Large intestine (tissue), 3 donors: Measurements from ENCODE around the gene CDIPT. TPM values are rescaled to one million over a fixed set of nuclear protein-coding genes. Genes with fewer than 3 reads are reported as not detected.

Source experiments
- DNase-seq, 2 donors: peaks; one replicate each; pipeline versions ENCODE4 v3.0.0 to v3.0.0-alpha.2; 2013
- H3K27ac ChIP-seq: one replicate; pipeline ENCODE4 v1.5.1; 2013; ENCODE audit warnings: low read length
- H3K27me3 ChIP-seq: 2 replicates; pipeline ENCODE4 v1.6.1; 2013; ENCODE audit warnings: low read length; ENCODE audit not compliant: control insufficient read depth, insufficient read depth
- H3K36me3 ChIP-seq: 2 replicates; pipeline ENCODE4 v1.6.1; 2013; ENCODE audit warnings: low read length; ENCODE audit not compliant: control insufficient read depth, insufficient read depth
- H3K4me1 ChIP-seq: one replicate; pipeline ENCODE4 v1.6.1; 2013; ENCODE audit warnings: low read length; ENCODE audit not compliant: control insufficient read depth, insufficient read depth
- H3K4me3 ChIP-seq: one replicate; pipeline ENCODE4 v1.5.1; 2013; ENCODE audit warnings: low read length
- H3K9me3 ChIP-seq: one replicate; pipeline ENCODE4 v1.6.1; 2013; ENCODE audit warnings: mild to moderate bottlenecking, low read depth, low read length, moderate library complexity; ENCODE audit not compliant: control insufficient read depth
- WGBS: methylation state at CpG from one replicate; pipeline ENCODE4 v1.1.5; 2013; ENCODE audit warnings: low lambda C conversion rate; ENCODE audit not compliant: insufficient coverage; 5-methylcytosine and 5-hydroxymethylcytosine counted together
- polyA plus RNA-seq: library from polyadenylated mRNA; unstranded; fragments of 120-200 nt; gene quantifications from one replicate; pipeline ENCODE4 v1.2.1, GENCODE V29; 2013

The CDIPT gene
- polyA plus RNA-seq, 1 donor = 68.7 TPM

DNA sequence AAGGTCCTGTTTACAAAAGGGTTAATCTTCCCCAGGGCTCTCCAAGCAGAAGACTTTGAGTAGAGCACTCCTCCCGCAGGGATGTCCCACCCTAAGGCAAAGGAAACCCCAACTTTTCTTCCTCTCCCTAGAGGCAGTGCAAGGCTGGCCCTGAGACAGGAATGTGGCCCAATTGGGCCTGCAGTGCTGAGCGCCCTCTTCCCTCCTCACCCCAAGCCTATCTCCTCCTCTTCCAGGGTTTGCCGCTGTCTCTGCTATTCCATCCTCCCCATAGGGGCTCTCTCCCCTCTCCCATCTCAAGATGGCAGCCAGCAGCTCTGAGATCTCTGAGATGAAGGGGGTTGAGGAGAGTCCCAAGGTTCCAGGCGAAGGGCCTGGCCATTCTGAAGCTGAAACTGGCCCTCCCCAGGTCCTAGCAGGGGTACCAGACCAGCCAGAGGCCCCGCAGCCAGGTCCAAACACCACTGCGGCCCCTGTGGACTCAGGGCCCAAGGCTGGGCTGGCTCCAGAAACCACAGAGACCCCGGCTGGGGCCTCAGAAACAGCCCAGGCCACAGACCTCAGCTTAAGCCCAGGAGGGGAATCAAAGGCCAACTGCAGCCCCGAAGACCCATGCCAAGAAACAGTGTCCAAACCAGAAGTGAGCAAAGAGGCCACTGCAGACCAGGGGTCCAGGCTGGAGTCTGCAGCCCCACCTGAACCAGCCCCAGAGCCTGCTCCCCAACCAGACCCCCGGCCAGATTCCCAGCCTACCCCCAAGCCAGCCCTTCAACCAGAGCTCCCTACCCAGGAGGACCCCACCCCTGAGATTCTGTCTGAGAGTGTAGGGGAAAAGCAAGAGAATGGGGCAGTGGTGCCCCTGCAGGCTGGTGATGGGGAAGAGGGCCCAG lies 50.0 kb downstream of the CDIPT start:
- Histone ChIP-seq H3K27ac (peak overlapping the region; percentile 65), H3K27me3 (peaks cover 14% of the 10 kb centered on the region), H3K9me3 (no peaks in the 10 kb centered on the region), H3K4me1 (peaks cover 56% of the 10 kb centered on the region), H3K4me3 (peak overlapping the region; percentile 57), H3K36me3 (peaks cover 23% of the 10 kb centered on the region)
- WGBS = no CpG with 5 or more reads among the region's 9 CpGs
- DNase-seq = no peak

DNA sequence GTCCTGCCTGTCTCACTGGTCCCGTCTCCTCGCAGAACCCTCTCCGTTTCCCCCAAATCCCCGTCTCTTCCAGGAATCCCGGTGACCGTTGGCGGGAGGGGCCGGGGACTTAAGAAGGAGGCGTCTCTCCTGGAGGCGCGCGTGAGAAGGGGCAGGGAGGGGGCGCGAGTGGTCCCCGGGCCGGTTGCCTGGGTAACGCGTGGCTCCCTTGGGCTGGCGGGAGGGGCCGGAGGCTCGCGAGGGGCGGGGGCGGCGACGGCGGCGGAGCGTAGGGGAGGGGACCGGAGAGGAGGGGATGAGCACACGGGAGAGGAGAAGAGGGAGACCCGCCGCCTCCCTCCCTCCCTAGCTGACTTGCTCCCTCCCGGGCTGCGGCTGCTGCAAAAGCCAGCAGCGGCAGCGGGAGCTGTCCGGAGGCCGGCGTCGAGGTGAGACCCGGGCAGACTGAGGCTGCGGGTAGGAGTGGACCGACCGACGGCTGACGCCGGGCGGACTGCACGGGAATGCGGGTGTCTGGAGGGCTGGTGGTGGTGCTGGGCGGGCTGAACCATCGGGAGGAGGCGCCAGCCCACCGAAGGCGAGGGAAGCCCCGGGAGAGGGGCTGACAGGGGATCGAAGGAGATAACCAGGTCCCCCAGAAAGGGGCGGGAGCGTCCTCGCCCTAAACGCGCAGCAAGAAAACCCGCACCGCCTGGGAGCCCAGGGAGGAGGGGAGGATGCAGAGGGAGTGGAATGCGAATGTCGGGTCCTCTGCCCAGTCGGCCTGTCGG lies 50.9 kb downstream of the CDIPT start, which contains the start of gene PRRT2:
TSS of gene PRRT2 (plus strand) at position 298 of the 770 bp plus-strand sequence. CDS start 862 bp downstream, outside the sequence.
- peak within 1 kb of the TSS; percentile 57 for H3K4me3 ChIP-seq
- WGBS = no CpG with 5 or more reads among the region's 69 CpGs
- H3K36me3 ChIP-seq = peaks cover 22% of the 10 kb centered on the region
- H3K9me3 ChIP-seq = no peaks in the 10 kb centered on the region
- DNase-seq = peak in 1 of 2 donors; percentile 61
- peaks cover 54% of the 10 kb centered on the region for H3K4me1 ChIP-seq
- H3K27me3 ChIP-seq = peaks cover 14% of the 10 kb centered on the region
- H3K27ac ChIP-seq = peak within 1 kb of the TSS; percentile 92

DNA sequence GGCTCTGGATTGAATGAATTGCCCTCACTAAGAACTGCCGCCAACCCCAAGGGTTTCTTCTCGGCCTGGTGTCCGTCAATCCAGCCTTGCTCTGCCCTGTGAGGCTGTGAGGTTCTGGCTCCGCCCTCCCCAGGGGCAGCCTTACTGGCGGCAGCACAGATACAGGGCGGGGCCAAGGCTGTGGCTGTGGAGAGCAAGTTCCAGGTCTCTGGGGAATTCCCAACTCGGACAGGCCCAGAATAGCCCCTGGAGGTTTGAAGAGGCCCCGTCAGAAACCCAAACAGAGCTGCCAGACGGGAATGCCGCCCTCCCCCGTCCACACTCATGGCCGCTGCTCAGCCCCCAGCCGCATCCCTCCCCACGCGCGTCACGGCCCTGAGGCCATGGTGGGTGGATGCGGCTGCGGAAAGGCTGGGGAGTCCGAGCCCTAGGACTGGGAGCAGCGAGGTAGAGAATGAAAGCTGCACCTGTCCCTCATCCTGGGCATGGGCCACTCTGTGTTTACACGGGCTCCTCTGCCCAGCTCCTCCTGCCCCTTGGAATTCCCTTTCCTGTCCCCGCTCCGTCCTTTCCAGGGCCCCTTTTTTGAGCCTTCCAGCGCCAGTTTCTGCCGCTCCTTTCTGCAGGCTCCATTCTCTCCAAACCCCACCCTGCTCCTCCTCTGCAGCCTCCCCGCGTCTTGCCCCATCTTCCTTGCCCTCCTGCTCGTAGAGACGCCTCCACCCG lies 51.7 kb downstream of the CDIPT start:
- peaks cover 14% of the 10 kb centered on the region for H3K27me3 ChIP-seq
- H3K36me3 ChIP-seq = peaks cover 22% of the 10 kb centered on the region
- H3K4me1 ChIP-seq = peaks cover 51% of the 10 kb centered on the region
- peak overlapping the region; percentile 92 for H3K27ac ChIP-seq
- no peaks in the 10 kb centered on the region for H3K9me3 ChIP-seq
- peak overlapping the region; percentile 57 for H3K4me3 ChIP-seq
- peak; percentile 93 to 95 for DNase-seq
- WGBS = no CpG with 5 or more reads among the region's 31 CpGs

DNA sequence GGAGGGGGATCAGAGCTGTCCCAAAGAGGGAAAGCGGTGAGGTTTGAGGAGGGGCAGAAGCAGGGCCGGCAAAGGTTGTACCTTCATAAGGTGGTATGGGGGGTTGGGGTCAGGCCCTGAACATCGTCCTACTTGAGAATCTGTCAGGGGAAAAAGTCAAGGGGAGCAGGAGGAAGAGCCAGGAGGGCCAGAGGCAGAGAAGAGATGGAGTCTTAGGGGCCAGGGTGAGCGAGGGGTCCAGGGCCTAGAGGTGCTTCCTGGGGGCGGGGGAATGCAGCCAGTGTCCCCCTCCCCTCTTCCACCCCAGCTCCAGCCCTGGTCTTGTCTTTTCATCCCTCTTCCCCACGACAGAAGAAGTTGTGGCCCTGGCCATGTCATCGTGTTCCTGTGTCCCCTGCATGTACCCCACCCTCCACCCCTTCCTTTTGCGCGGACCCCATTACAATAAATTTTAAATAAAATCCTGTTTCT lies 52.3 kb downstream of the CDIPT start:
- H3K27me3 ChIP-seq = peaks cover 14% of the 10 kb centered on the region
- no peak overlapping the region for H3K4me3 ChIP-seq
- 40% methylated on average over 2 of the region's 9 CpGs for WGBS
- peaks cover 22% of the 10 kb centered on the region for H3K36me3 ChIP-seq
- H3K27ac ChIP-seq = peak overlapping the region; percentile 92
- no peaks in the 10 kb centered on the region for H3K9me3 ChIP-seq
- peaks cover 51% of the 10 kb centered on the region for H3K4me1 ChIP-seq
- peak in 1 of 2 donors; percentile 11 for DNase-seq

DNA sequence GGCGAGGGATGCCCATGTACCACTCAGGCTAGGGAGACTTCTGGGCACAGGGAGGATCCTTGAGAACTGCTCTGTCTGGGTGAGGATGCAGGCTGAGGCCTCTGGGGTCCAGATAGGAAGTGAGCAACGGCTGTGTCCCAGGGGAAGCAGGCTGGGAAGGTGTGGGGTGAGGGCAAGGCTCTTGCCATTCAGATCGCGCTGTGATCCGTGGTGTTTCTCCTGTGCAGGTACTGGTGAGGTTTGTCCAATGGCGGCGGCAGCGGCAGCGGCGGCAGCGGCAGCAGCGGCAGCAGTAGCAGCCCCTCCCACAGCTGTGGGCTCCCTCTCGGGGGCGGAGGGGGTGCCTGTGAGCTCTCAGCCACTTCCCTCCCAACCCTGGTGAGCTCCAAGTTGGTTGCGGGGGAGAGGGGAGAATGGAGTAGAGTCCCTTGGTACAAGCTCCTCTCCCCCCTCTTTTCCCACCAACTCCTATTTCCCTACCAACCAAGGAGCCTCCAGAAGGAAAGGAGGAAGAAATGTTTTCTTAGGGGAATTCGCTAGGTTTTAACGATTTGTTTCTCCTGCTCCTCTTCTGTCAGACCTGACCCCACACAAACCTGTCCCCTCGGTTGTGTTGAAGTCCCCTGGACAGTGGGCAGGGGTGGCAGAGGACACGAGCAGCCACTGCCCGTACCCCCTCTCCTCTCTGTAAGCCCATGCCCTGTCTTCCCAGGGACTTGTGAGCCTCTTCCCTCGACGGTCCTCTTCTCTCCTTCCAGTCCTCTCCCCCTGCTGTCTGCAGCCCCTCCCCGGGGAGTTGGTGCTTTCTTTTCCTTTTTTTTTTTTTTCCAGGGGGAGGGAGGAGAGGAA lies 53.0 kb downstream of the CDIPT start:
- no CpG with 5 or more reads among the region's 23 CpGs for WGBS
- H3K27me3 ChIP-seq = peaks cover 14% of the 10 kb centered on the region
- H3K4me3 ChIP-seq = no peak overlapping the region
- DNase-seq = peak in 1 of 2 donors; percentile 14
- H3K4me1 ChIP-seq = peaks cover 48% of the 10 kb centered on the region
- H3K36me3 ChIP-seq = peaks cover 22% of the 10 kb centered on the region
- no peaks in the 10 kb centered on the region for H3K9me3 ChIP-seq
- peak overlapping the region; percentile 92 for H3K27ac ChIP-seq

DNA sequence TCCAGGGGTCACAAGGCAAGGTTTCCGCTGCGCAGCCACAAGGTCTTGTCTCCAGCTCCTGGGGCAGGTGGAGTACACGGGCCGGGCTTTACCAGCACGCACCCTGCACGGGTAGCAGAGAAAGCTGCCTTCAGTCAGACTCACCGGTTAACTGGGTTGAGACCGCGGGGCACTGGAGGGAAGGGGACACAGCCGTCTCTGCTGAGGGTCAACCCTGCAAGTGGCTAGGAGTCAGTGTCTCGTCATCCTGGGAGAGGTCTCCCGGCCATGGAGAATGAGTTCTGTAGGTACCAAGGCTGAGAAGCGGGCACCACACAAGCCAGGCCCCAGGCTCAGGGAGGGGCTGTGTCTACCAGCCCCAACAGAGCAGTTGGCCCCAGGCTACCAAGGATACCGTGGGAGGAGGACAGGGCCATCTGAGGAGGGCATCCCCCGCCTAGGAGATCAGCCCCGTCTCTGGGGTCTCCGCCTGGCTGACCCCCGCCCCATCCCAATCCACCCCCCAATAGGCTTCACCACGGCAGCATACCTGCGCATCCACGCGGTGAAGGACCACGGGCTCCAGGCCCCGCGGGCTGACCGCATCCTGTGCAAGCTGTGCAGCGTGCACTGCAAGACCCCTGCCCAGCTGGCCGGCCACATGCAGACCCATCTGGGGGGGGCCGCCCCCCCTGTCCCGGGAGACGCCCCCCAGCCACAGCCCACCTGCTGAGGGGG lies 53.8 kb downstream of the CDIPT start:
- no CpG with 5 or more reads among the region's 31 CpGs for WGBS
- H3K4me1 ChIP-seq = peaks cover 54% of the 10 kb centered on the region
- H3K27ac ChIP-seq = no peak overlapping the region
- peaks cover 22% of the 10 kb centered on the region for H3K36me3 ChIP-seq
- H3K27me3 ChIP-seq = peaks cover 14% of the 10 kb centered on the region
- DNase-seq = no peak
- no peak overlapping the region for H3K4me3 ChIP-seq
- H3K9me3 ChIP-seq = no peaks in the 10 kb centered on the region

Other genes starting within 250 kb of the CDIPT start
- gene SPN, start 200.0 kb downstream of the CDIPT start, polyA plus RNA-seq = 6.8 TPM
- gene QPRT, start 184.0 kb downstream of the CDIPT start, polyA plus RNA-seq = 220 TPM
- gene C16orf54, start 117.2 kb downstream of the CDIPT start, polyA plus RNA-seq = 1.5 TPM
- 2.2 TPM for gene ZG16, start 85.0 kb downstream of the CDIPT start, polyA plus RNA-seq
- gene KIF22, start 72.5 kb downstream of the CDIPT start, polyA plus RNA-seq = 40.9 TPM
- gene MAZ, start 56.7 kb downstream of the CDIPT start, polyA plus RNA-seq = 236 TPM
- 12.8 TPM for gene PRRT2, start 51.0 kb downstream of the CDIPT start, polyA plus RNA-seq
- gene PAGR1, start 47.1 kb downstream of the CDIPT start, polyA plus RNA-seq = 36.4 TPM
- 128 TPM for gene MVP, start 42.8 kb downstream of the CDIPT start, polyA plus RNA-seq
- 52.3 TPM for gene SEZ6L2, start 36.3 kb upstream of the CDIPT start, polyA plus RNA-seq
- gene ASPHD1, start 37.3 kb upstream of the CDIPT start, polyA plus RNA-seq = 15.0 TPM
- gene KCTD13, start 63.0 kb upstream of the CDIPT start, polyA plus RNA-seq = 30.4 TPM
- 160 TPM for gene TMEM219, start 98.9 kb upstream of the CDIPT start, polyA plus RNA-seq
- gene TAOK2, start 110.6 kb upstream of the CDIPT start, polyA plus RNA-seq = 46.6 TPM
- 12.0 TPM for gene HIRIP3, start 132.4 kb upstream of the CDIPT start, polyA plus RNA-seq
- gene INO80E, start 133.0 kb upstream of the CDIPT start, polyA plus RNA-seq = 60.5 TPM
- 4.2 TPM for gene DOC2A, start 147.8 kb upstream of the CDIPT start, polyA plus RNA-seq
- gene C16orf92, start 160.0 kb upstream of the CDIPT start, polyA plus RNA-seq = not detected
- 3.2 TPM for gene TLCD3B, start 168.0 kb upstream of the CDIPT start, polyA plus RNA-seq
- 421 TPM for gene ALDOA, start 202.5 kb upstream of the CDIPT start, polyA plus RNA-seq
- 97.9 TPM for gene PPP4C, start 212.8 kb upstream of the CDIPT start, polyA plus RNA-seq
- gene TBX6, start 228.7 kb upstream of the CDIPT start, polyA plus RNA-seq = 1.4 TPM
- gene YPEL3, start 233.0 kb upstream of the CDIPT start, polyA plus RNA-seq = 64.5 TPM